Measurements from ENCODE around the gene CLDN10.
"Not testable (repeated sequence)": the region's sequence is repeated elsewhere in the genome, so short reads cannot be mapped to it uniquely, and the experiment has no call there.

CLDN10 gene

GRCh38 chr13:95552539-95553441 lies at the start of gene CLDN10:
TSS of gene CLDN10 (plus strand) at chr13:95552720. CDS start at chr13:95552754, 34 bp downstream.
- no peak for DNase-seq (ENCODE audit: low read depth)

GRCh38 chr13:95503662-95504061 lies 48.9 kb upstream of the CLDN10 start:
- no peak for DNase-seq (ENCODE audit: low read depth)

GRCh38 chr13:95505265-95505664 lies 47.3 kb upstream of the CLDN10 start:
- no peak for DNase-seq (ENCODE audit: low read depth)

- no peak for DNase-seq (ENCODE audit: low read depth)
These were observed 46.5 kb upstream of the CLDN10 start for GRCh38 chr13:95505986-95506385.

- DNase-seq (ENCODE audit: low read depth) = no peak
These were observed 44.5 kb upstream of the CLDN10 start for GRCh38 chr13:95507991-95508390.

GRCh38 chr13:95508996-95509395 lies 43.5 kb upstream of the CLDN10 start:
- DNase-seq (ENCODE audit: low read depth) = no peak

- DNase-seq (ENCODE audit: low read depth) = no peak
These were observed 42.8 kb upstream of the CLDN10 start for GRCh38 chr13:95509521-95510310.

- no peak for DNase-seq (ENCODE audit: low read depth)
These were observed 41.6 kb upstream of the CLDN10 start for GRCh38 chr13:95510950-95511349.

GRCh38 chr13:95512424-95512823 lies 40.1 kb upstream of the CLDN10 start:
- DNase-seq (ENCODE audit: low read depth) = no peak

- no peak for DNase-seq (ENCODE audit: low read depth)
These were observed 39.6 kb upstream of the CLDN10 start for GRCh38 chr13:95512957-95513356.

- DNase-seq (ENCODE audit: low read depth) = not testable (repeated sequence)
These were observed 36.9 kb upstream of the CLDN10 start for GRCh38 chr13:95515606-95516005.

- DNase-seq (ENCODE audit: low read depth) = no peak
These were observed 36.5 kb upstream of the CLDN10 start for GRCh38 chr13:95516021-95516420.

GRCh38 chr13:95516492-95516891 lies 36.0 kb upstream of the CLDN10 start:
- no peak for DNase-seq (ENCODE audit: low read depth)

- DNase-seq (ENCODE audit: low read depth) = no peak
These were observed 28.9 kb upstream of the CLDN10 start for GRCh38 chr13:95523598-95523997.

GRCh38 chr13:95524264-95524901 lies 28.1 kb upstream of the CLDN10 start:
- no peak for DNase-seq (ENCODE audit: low read depth)

- DNase-seq (ENCODE audit: low read depth) = no peak
These were observed 24.6 kb upstream of the CLDN10 start for GRCh38 chr13:95527955-95528354.

- no peak for DNase-seq (ENCODE audit: low read depth)
These were observed 22.3 kb upstream of the CLDN10 start for GRCh38 chr13:95530178-95530577.

- no peak for DNase-seq (ENCODE audit: low read depth)
These were observed 18.9 kb upstream of the CLDN10 start for GRCh38 chr13:95533545-95534160.

GRCh38 chr13:95535243-95535642 lies 17.3 kb upstream of the CLDN10 start:
- DNase-seq (ENCODE audit: low read depth) = no peak

GRCh38 chr13:95536632-95537241 lies 15.8 kb upstream of the CLDN10 start:
- DNase-seq (ENCODE audit: low read depth) = no peak

- DNase-seq (ENCODE audit: low read depth) = no peak
These were observed 11.6 kb upstream of the CLDN10 start for GRCh38 chr13:95540888-95541287.

GRCh38 chr13:95541308-95541707 lies 11.2 kb upstream of the CLDN10 start:
- DNase-seq (ENCODE audit: low read depth) = no peak

Measured in activated gamma-delta T cell treated with anti-CD3 and anti-CD28 coated beads, Interleukin-2, amount 50 U/mL, for 16 hours (primary cell).